Measurements from ENCODE around the gene NDUFA8.

NDUFA8 gene

GRCh38 chr9:122155796-122156195 is 3.8 kb downstream of the NDUFA8 start:
- DNase-seq = no peak
- Mint-ChIP-seq H3K9me3 (no peaks in the 10 kb centered on the region), H3K4me3 (no peak overlapping the region), H3K27ac (no peak overlapping the region), H3K36me3 (ENCODE audit: low read depth) (peaks cover 10% of the 10 kb centered on the region), H3K4me1 (peaks cover 26% of the 10 kb centered on the region), H3K27me3 (ENCODE audit: low read depth, poor library complexity) (peaks cover 2% of the 10 kb centered on the region)
- no peak for TF ChIP-seq CTCF (IDR thresholded peaks at IDR 0.05)

- TF ChIP-seq CTCF (IDR thresholded peaks at IDR 0.05) = no peak
- H3K4me1 Mint-ChIP-seq = no peaks in the 10 kb centered on the region
- no peaks in the 10 kb centered on the region for H3K27me3 Mint-ChIP-seq (ENCODE audit: low read depth, poor library complexity)
- no peaks in the 10 kb centered on the region for H3K9me3 Mint-ChIP-seq
- H3K36me3 Mint-ChIP-seq (ENCODE audit: low read depth) = peaks cover 39% of the 10 kb centered on the region
- H3K4me3 Mint-ChIP-seq = no peak overlapping the region
- DNase-seq = no peak
- H3K27ac Mint-ChIP-seq = no peak overlapping the region
These were observed 8.2 kb downstream of the NDUFA8 start for GRCh38 chr9:122151267-122151828.

GRCh38 chr9:122145592-122145863 is 14.1 kb downstream of the NDUFA8 start:
- Mint-ChIP-seq H3K27ac (no peak overlapping the region), H3K4me1 (no peaks in the 10 kb centered on the region), H3K4me3 (no peak overlapping the region), H3K27me3 (ENCODE audit: low read depth, poor library complexity) (no peaks in the 10 kb centered on the region), H3K9me3 (no peaks in the 10 kb centered on the region), H3K36me3 (ENCODE audit: low read depth) (peaks cover 51% of the 10 kb centered on the region)
- no peak for DNase-seq
- TF ChIP-seq CTCF (IDR thresholded peaks at IDR 0.05) = no peak

GRCh38 chr9:122144836-122145591 is 14.6 kb downstream of the NDUFA8 start:
- Mint-ChIP-seq H3K36me3 (ENCODE audit: low read depth) (peaks cover 47% of the 10 kb centered on the region), H3K27me3 (ENCODE audit: low read depth, poor library complexity) (no peaks in the 10 kb centered on the region), H3K4me1 (no peaks in the 10 kb centered on the region), H3K4me3 (no peak overlapping the region), H3K27ac (no peak overlapping the region), H3K9me3 (no peaks in the 10 kb centered on the region)
- DNase-seq = no peak
- no peak for TF ChIP-seq CTCF (IDR thresholded peaks at IDR 0.05)

GRCh38 chr9:122143876-122144405 is 15.6 kb downstream of the NDUFA8 start:
- Mint-ChIP-seq H3K36me3 (ENCODE audit: low read depth) (peaks cover 42% of the 10 kb centered on the region), H3K27me3 (ENCODE audit: low read depth, poor library complexity) (peaks cover 6% of the 10 kb centered on the region), H3K4me3 (no peak overlapping the region), H3K4me1 (no peaks in the 10 kb centered on the region), H3K9me3 (no peaks in the 10 kb centered on the region), H3K27ac (no peak overlapping the region)
- DNase-seq = no peak
- no peak for TF ChIP-seq CTCF (IDR thresholded peaks at IDR 0.05)

GRCh38 chr9:122143296-122143695 is 16.3 kb downstream of the NDUFA8 start:
- Mint-ChIP-seq H3K4me3 (no peak overlapping the region), H3K27me3 (ENCODE audit: low read depth, poor library complexity) (peaks cover 12% of the 10 kb centered on the region)
- TF ChIP-seq CTCF (IDR thresholded peaks at IDR 0.05) = no peak

More at GRCh38 chr9:122143296-122143695, 16.3 kb downstream of the NDUFA8 start:
- Mint-ChIP-seq H3K27ac (no peak overlapping the region), H3K36me3 (ENCODE audit: low read depth) (peaks cover 38% of the 10 kb centered on the region), H3K4me1 (no peaks in the 10 kb centered on the region), H3K9me3 (no peaks in the 10 kb centered on the region)
- no peak for DNase-seq

All from nephron progenitor cell (in vitro differentiated cells).